Ramos (cell line): ENCODE measurements around the gene CEP85.

Source experiments
- in situ Hi-C: fragments of 300-500 bp; cut with MboI; formaldehyde crosslinking; loops from one replicate; pipeline ENCODE4 v1.14.3; 2022; ENCODE audit warnings: low sequenced_read_pairs; ENCODE audit not compliant: unreplicated experiment

CEP85 gene

GRCh38 chr1:26277261-26277661, 43.3 kb downstream of the CEP85 start:
- in situ Hi-C loops = no loop called here

- in situ Hi-C loops = no loop called here
Measured at GRCh38 chr1:26277719-26278118, 43.7 kb downstream of the CEP85 start.

- in situ Hi-C loops = no loop called here
Measured at GRCh38 chr1:26278303-26278702, 44.3 kb downstream of the CEP85 start.

GRCh38 chr1:26278724-26279455, 44.9 kb downstream of the CEP85 start:
- in situ Hi-C loops = no loop called here

- in situ Hi-C loops = loop anchor here (5.0 kb wide), 1 partner anchor 83 kb away; no protein-coding TSS in a partner anchor
Measured at GRCh38 chr1:26279456-26280332, 45.7 kb downstream of the CEP85 start, which contains the start of gene SH3BGRL3. SH3BGRL3 (plus strand) TSS chr1:26280086; CDS start chr1:26280156, 70 bp downstream.

GRCh38 chr1:26280333-26281042, 46.5 kb downstream of the CEP85 start:
- in situ Hi-C loops = loop anchor here (5.0 kb wide), 1 partner anchor 82 kb away; no protein-coding TSS in a partner anchor

- in situ Hi-C loops = loop anchor here (5.0 kb wide), 1 partner anchor 81 kb away; no protein-coding TSS in a partner anchor
Measured at GRCh38 chr1:26281091-26281958, 47.3 kb downstream of the CEP85 start.

GRCh38 chr1:26281971-26282370, 48.0 kb downstream of the CEP85 start:
- in situ Hi-C loops = loop anchor here (5.0 kb wide), 1 partner anchor 80 kb away; no protein-coding TSS in a partner anchor

- in situ Hi-C loops = loop anchor here (5.0 kb wide), 1 partner anchor 80 kb away; no protein-coding TSS in a partner anchor
Measured at GRCh38 chr1:26282401-26282918, 48.5 kb downstream of the CEP85 start.

GRCh38 chr1:26283279-26283853, 49.4 kb downstream of the CEP85 start:
- in situ Hi-C loops = loop anchor here (5.0 kb wide), 1 partner anchor 79 kb away; no protein-coding TSS in a partner anchor

GRCh38 chr1:26283871-26284596, 50.0 kb downstream of the CEP85 start:
- in situ Hi-C loops = loop anchor here (5.0 kb wide), 1 partner anchor 78 kb away; no protein-coding TSS in a partner anchor

- in situ Hi-C loops = loop anchor here (5.0 kb wide), 2 partner anchors 38 to 78 kb away; no protein-coding TSS in a partner anchor
Measured at GRCh38 chr1:26284597-26285347, 50.8 kb downstream of the CEP85 start.

GRCh38 chr1:26285366-26286063, 51.5 kb downstream of the CEP85 start:
- in situ Hi-C loops = loop anchor here (5.0 kb wide), 1 partner anchor 37 kb away; no protein-coding TSS in a partner anchor

GRCh38 chr1:26286064-26286416, 52.0 kb downstream of the CEP85 start:
- in situ Hi-C loops = loop anchor here (5.0 kb wide), 1 partner anchor 36 kb away; no protein-coding TSS in a partner anchor

- in situ Hi-C loops = loop anchor here (5.0 kb wide), 1 partner anchor 35 kb away; no protein-coding TSS in a partner anchor
Measured at GRCh38 chr1:26287033-26287711, 53.2 kb downstream of the CEP85 start.

GRCh38 chr1:26287811-26288210, 53.8 kb downstream of the CEP85 start:
- in situ Hi-C loops = loop anchor here (5.0 kb wide), 1 partner anchor 34 kb away; no protein-coding TSS in a partner anchor
